Karpas-422 (cell line): ENCODE results near the gene ADAMTS14. TPM values are rescaled to one million over a fixed set of nuclear protein-coding genes. Genes with fewer than 3 reads are reported as not detected.

Source experiments
- DNase-seq: peaks from one replicate; pipeline ENCODE4 v3.0.0-alpha.2; 2015
- H2AFZ ChIP-seq: fragments of 200-600 bp; sonication (generic); 2 replicates; pipeline ENCODE4 v1.6.1; 2014; ENCODE audit warnings: antibody characterized with exemption, low read length, mixed read lengths
- H3K27ac ChIP-seq: fragments of 200-600 bp; sonication (generic); 2 replicates; pipeline ENCODE4 v1.5.1; 2014; ENCODE audit warnings: mild to moderate bottlenecking, low read length, moderate library complexity
- H3K27me3 ChIP-seq: fragments of 200-600 bp; sonication (generic); 2 replicates; pipeline ENCODE4 v1.6.1; 2014; ENCODE audit warnings: low read length, mixed read lengths
- H3K36me3 ChIP-seq: fragments of 200-600 bp; sonication (generic); 2 replicates; pipeline ENCODE4 v1.6.1; 2014; ENCODE audit warnings: low read length, mixed read lengths; ENCODE audit not compliant: insufficient read depth
- H3K4me1 ChIP-seq: fragments of 200-600 bp; sonication (generic); 2 replicates; pipeline ENCODE4 v1.6.1; 2014; ENCODE audit warnings: mild to moderate bottlenecking, low read length, mixed read lengths
- H3K4me2 ChIP-seq: fragments of 200-600 bp; sonication (generic); 2 replicates; pipeline ENCODE4 v1.6.1; 2014; ENCODE audit warnings: low read length, low read depth, mild to moderate bottlenecking; ENCODE audit not compliant: poor library complexity, severe bottlenecking
- H3K4me3 ChIP-seq: fragments of 200-600 bp; sonication (generic); 2 replicates; pipeline ENCODE4 v1.5.1; 2014; ENCODE audit warnings: mild to moderate bottlenecking, antibody characterized with exemption, low read length, mixed read lengths
- H3K79me2 ChIP-seq: fragments of 200-600 bp; sonication (generic); 2 replicates; pipeline ENCODE4 v1.6.1; 2014; ENCODE audit warnings: mild to moderate bottlenecking, low read length, mixed read lengths
- H3K9ac ChIP-seq: fragments of 200-600 bp; sonication (generic); 2 replicates; pipeline ENCODE4 v1.6.0; 2014; ENCODE audit warnings: low read length
- H3K9me2 ChIP-seq: fragments of 200-600 bp; sonication (generic), shearing (Covaris generic); replicated peaks from 2 replicates; pipeline ENCODE4 v1.6.0; 2014; ENCODE audit warnings: mild to moderate bottlenecking, low read length, moderate library complexity; ENCODE audit not compliant: insufficient read depth
- H3K9me3 ChIP-seq: fragments of 300-700, 200-600 bp; sonication (generic); 2 replicates; pipeline ENCODE4 v1.6.1; 2014; ENCODE audit warnings: low read length, mixed read lengths
- H4K20me1 ChIP-seq: fragments of 200-600 bp; sonication (generic); 2 replicates; pipeline ENCODE4 v1.6.1; 2014; ENCODE audit warnings: mild to moderate bottlenecking, antibody characterized with exemption, low read length, low read depth; ENCODE audit not compliant: insufficient read depth
- total RNA-seq: library from RNA; depleted of rRNA; stranded (reverse); fragments of >200 nt; shearing (Covaris generic); gene quantifications from 2 replicates; pipeline ENCODE4 v1.2.3, GENCODE V29; 2014; ENCODE audit warnings: low replicate concordance

The ADAMTS14 gene
- total RNA-seq, 1 experiment from 2014 or later, result not detected

DNA sequence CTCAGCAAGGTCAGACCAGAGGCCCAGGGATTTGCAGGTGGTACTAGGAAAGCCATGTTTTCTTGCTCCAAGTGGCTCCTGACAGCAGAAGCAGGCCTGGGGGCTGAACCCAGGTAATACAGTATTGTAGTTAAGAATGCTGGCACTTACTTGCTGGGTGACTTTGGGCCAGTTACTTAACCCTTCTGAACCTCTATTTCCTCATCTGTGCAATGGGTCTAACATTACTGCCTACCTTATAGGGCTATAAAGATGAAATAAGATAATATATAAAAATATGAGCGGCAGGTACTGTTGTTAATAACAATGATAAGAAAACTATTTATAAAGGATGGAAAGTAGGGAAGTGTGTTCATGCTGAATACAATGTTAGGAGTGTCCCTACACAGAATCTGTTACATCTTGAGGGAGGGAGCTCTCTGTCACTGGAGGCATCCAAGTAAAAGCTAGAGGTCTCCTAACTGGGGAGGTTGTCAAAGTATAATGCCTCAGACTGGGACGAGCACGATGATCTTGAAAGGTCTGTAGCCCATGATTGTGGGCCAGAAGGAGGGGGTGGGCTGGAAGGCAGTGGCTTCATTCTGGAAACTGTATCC, 26.9 kb downstream of the ADAMTS14 start:
- Histone ChIP-seq H3K4me3 (no peak overlapping the region), H3K27ac (no peak overlapping the region), H3K9me3 (no peaks in the 10 kb centered on the region), H3K9me2 (no peaks in the 10 kb centered on the region), H3K4me1 (no peaks in the 10 kb centered on the region), H3K4me2 (no peak overlapping the region), H2AFZ (no peak overlapping the region), H3K36me3 (no peaks in the 10 kb centered on the region), H3K9ac (no peak overlapping the region), H3K27me3 (no peaks in the 10 kb centered on the region), H4K20me1 (no peaks in the 10 kb centered on the region), H3K79me2 (no peaks in the 10 kb centered on the region)
- DNase-seq, result no peak

DNA sequence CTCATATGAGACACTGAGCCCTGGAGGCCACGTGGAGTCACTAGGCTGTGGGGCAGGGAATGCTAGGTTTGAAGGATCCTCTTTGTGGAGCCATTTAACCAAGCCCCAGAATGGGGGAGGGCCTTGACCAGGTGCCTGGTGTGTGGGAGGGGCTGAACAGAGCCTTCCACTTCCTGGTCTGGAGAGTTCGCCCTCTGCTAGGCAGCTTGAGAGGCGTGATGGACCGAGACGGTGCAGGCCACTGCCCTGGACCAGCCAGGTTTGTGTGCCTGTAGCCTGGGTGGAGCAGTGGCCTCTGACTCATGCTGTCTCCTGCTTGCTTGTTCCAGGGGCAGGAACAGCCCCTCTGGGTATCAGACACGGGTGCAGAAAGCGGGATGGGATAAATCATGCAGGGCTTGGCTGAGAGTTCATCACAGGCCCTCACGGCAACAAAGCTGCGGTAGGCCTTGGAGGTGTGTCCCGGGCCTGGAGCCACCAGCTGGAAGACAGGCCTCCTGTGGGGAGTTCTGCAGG, 27.4 kb downstream of the ADAMTS14 start:
- no peak overlapping the region for H3K4me3 ChIP-seq
- no peaks in the 10 kb centered on the region for H3K79me2 ChIP-seq
- H3K4me2 ChIP-seq, result no peak overlapping the region
- H3K9me2 ChIP-seq, result no peaks in the 10 kb centered on the region
- no peaks in the 10 kb centered on the region for H3K27me3 ChIP-seq
- no peak for DNase-seq
- H3K36me3 ChIP-seq, result no peaks in the 10 kb centered on the region
- no peaks in the 10 kb centered on the region for H4K20me1 ChIP-seq
- no peak overlapping the region for H3K9ac ChIP-seq
- no peak overlapping the region for H3K27ac ChIP-seq
- no peak overlapping the region for H2AFZ ChIP-seq
- no peaks in the 10 kb centered on the region for H3K9me3 ChIP-seq
- no peaks in the 10 kb centered on the region for H3K4me1 ChIP-seq

DNA sequence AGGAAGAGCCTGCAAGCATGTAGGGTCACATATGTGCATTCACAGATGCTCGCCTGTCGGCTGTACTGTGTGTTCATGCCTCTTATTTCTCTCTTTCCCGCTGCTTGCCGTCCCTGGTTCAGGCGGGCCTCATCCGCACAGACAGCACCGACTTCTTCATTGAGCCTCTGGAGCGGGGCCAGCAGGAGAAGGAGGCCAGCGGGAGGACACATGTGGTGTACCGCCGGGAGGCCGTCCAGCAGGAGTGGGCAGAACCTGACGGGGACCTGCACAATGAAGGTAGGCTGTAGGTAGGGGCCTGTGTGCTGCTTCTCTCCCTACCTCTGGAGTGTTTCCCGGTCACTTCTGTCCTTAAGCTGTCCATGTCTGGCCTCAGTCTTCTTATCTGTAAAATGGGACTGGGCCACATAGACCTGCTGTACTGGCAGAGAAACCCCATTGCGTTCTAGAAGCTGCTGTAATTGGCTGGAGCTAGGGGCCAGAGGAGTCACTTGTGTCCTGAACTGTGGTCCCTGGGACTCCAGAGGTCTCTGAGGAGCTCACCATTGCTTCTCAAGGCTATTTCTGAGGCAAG, 30.0 kb downstream of the ADAMTS14 start:
- H2AFZ ChIP-seq, result no peak overlapping the region
- no peaks in the 10 kb centered on the region for H3K9me3 ChIP-seq
- H3K79me2 ChIP-seq, result no peaks in the 10 kb centered on the region
- no peak overlapping the region for H3K9ac ChIP-seq
- no peaks in the 10 kb centered on the region for H3K27me3 ChIP-seq
- no peaks in the 10 kb centered on the region for H3K4me1 ChIP-seq
- no peaks in the 10 kb centered on the region for H3K9me2 ChIP-seq
- no peak overlapping the region for H3K4me3 ChIP-seq
- H3K27ac ChIP-seq, result no peak overlapping the region
- no peaks in the 10 kb centered on the region for H3K36me3 ChIP-seq
- no peak for DNase-seq
- H3K4me2 ChIP-seq, result no peak overlapping the region
- H4K20me1 ChIP-seq, result no peaks in the 10 kb centered on the region

DNA sequence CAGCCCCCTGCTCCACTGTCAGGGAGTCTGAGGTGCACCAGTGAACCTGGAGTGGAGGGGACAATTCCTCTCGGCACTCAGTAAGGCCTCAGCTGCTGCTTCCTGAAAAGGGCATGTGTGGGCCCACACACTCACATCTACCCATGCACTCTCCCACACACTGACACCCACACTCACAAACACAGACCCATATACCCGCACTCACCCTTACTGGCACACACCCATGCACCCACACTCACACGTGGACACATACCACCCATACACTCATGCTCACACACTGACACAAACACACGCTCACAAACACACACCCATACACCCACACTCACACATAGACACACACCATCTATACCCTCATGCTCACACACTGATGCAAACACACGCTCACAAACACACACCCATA, 31.9 kb downstream of the ADAMTS14 start:
- Histone ChIP-seq H3K4me3 (no peak overlapping the region), H3K4me1 (no peaks in the 10 kb centered on the region), H3K79me2 (no peaks in the 10 kb centered on the region), H3K9me3 (no peaks in the 10 kb centered on the region), H3K9ac (no peak overlapping the region), H4K20me1 (no peaks in the 10 kb centered on the region), H3K9me2 (no peaks in the 10 kb centered on the region), H3K36me3 (no peaks in the 10 kb centered on the region), H3K4me2 (no peak overlapping the region), H3K27ac (no peak overlapping the region), H2AFZ (no peak overlapping the region), H3K27me3 (no peaks in the 10 kb centered on the region)
- DNase-seq, result no peak

DNA sequence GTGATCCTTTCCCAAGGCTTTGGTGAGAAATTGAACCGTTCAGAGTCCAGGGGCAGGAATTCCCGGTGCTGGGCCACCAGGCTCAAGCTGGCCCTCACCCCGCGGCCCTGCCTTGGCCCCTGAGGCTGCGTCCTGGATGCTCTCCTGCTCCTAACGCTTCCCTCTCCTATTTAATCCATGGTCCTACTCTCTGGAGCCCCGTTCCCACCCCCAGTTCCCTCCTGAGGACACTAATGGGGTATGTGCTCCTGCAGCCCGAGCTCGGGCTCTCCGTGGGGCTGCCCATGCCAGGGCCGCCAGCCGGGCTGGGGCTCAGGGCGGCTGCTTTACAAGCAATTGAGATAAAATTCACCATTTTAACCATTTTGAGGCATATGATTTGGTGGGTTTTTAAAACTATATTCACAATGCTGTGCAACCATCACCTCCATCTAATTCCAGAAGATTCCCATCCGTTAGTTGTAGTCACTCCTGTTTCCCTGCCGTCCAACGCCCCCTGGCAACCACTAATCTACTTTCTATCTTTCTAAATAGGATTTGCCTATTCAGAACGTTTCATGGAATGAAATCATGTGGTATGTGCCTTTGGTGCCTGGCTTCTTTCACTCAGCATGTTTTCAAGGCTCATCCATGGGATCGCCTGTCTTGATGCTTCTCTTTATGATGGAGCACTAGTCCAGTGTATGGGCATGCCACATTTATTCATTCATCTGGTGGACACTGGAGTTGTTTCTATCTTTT, 33.0 kb downstream of the ADAMTS14 start:
- no peak for DNase-seq

DNA sequence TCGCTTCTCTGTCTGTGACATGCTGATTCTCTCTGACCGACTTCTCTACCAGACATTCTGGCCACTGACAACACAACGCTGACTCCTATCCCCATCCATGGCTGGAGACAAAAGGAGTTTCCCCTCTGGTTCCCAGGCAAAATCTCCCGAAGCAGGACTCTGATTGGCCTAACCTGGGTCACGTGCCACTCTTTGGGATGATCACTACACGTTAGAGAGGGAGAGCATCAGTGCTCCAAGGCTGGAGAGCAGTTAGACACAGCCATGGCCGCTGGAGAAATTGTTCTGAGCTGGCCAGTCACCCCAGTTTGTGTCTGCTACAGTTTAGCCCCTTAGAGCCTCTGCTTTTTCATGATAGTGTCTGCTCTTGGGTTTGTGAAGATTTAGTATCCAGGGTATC, 38.9 kb downstream of the ADAMTS14 start:
- no peaks in the 10 kb centered on the region for H3K27me3 ChIP-seq
- H3K79me2 ChIP-seq, result no peaks in the 10 kb centered on the region
- no peaks in the 10 kb centered on the region for H3K9me2 ChIP-seq
- H3K4me2 ChIP-seq, result no peak overlapping the region
- no peaks in the 10 kb centered on the region for H3K9me3 ChIP-seq
- DNase-seq, result no peak
- H3K4me1 ChIP-seq, result no peaks in the 10 kb centered on the region
- H3K36me3 ChIP-seq, result no peaks in the 10 kb centered on the region
- no peaks in the 10 kb centered on the region for H4K20me1 ChIP-seq
- no peak overlapping the region for H2AFZ ChIP-seq
- H3K4me3 ChIP-seq, result no peak overlapping the region
- H3K27ac ChIP-seq, result no peak overlapping the region
- no peak overlapping the region for H3K9ac ChIP-seq

More for the DNA sequence above, 33.0 kb downstream of the ADAMTS14 start:
- H3K4me1 ChIP-seq, result no peaks in the 10 kb centered on the region
- no peaks in the 10 kb centered on the region for H4K20me1 ChIP-seq
- no peak overlapping the region for H2AFZ ChIP-seq
- H3K27ac ChIP-seq, result no peak overlapping the region
- no peak overlapping the region for H3K9ac ChIP-seq
- no peaks in the 10 kb centered on the region for H3K9me2 ChIP-seq
- H3K27me3 ChIP-seq, result no peaks in the 10 kb centered on the region
- H3K79me2 ChIP-seq, result no peaks in the 10 kb centered on the region
- no peaks in the 10 kb centered on the region for H3K36me3 ChIP-seq
- no peak overlapping the region for H3K4me3 ChIP-seq
- H3K9me3 ChIP-seq, result no peaks in the 10 kb centered on the region
- H3K4me2 ChIP-seq, result no peak overlapping the region

DNA sequence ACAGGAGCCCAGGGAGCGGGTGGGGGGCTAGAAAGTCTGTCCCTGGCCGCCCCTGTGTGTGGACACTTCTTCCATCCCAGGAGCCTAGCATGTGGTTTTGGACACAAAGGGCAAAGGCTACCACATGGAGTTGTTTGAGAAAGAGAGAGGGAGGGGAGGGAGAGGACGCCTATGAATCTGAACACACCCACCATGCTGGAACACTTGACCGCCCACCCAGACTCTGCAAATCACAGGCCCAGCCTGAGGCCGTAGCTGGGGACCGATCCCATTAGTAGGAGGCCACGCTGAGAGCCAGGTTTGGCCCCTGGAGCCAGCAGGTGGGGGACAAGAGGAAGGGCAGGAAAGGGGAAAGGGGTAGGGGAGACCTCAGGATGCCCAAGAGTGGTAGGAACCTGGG, 39.6 kb downstream of the ADAMTS14 start:
- Histone ChIP-seq H3K4me1 (no peaks in the 10 kb centered on the region), H3K27ac (no peak overlapping the region), H3K9me3 (no peaks in the 10 kb centered on the region), H3K9me2 (no peaks in the 10 kb centered on the region), H2AFZ (no peak overlapping the region), H3K79me2 (no peaks in the 10 kb centered on the region), H3K4me3 (no peak overlapping the region), H3K27me3 (no peaks in the 10 kb centered on the region), H3K9ac (no peak overlapping the region), H3K4me2 (no peak overlapping the region), H4K20me1 (no peaks in the 10 kb centered on the region), H3K36me3 (no peaks in the 10 kb centered on the region)
- DNase-seq, result no peak

DNA sequence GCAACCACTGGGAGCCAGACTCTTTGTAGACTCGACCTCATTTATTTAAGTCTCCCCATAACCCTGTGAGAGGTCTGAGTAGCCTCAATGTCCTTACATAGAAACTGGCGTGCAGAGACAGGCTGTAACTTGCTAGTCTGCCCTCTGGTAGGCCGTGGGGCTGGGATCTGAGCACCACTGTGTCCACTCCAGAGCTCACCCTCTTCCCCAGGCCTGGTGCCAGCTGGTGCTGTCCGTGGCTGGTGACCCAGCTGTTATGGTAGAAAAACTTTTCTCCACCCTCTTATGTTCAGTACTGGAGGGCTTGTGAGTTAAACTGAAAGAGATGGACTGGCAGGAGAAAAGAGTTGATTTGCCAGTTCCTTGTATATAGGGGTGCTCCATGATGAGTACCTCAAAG, 41.9 kb downstream of the ADAMTS14 start:
- Histone ChIP-seq H3K4me3 (no peak overlapping the region), H3K79me2 (no peaks in the 10 kb centered on the region), H3K36me3 (no peaks in the 10 kb centered on the region), H3K4me2 (no peak overlapping the region), H3K9me2 (no peaks in the 10 kb centered on the region), H3K9ac (no peak overlapping the region), H3K27me3 (no peaks in the 10 kb centered on the region), H2AFZ (no peak overlapping the region), H3K4me1 (no peaks in the 10 kb centered on the region), H4K20me1 (no peaks in the 10 kb centered on the region), H3K9me3 (no peaks in the 10 kb centered on the region), H3K27ac (no peak overlapping the region)
- no peak for DNase-seq
